Fibroblast of lung (primary cell): ENCODE data around the gene EFR3B.

Experiments used
- CTCF ChIP-seq, 2 donors: IDR thresholded peaks in 1 of 2; conservative IDR thresholded peaks in 1 of 2; 1 replicate in 1 of 2; 2 replicates in 1 of 2; pipeline ENCODE4 v1.5.1; 2011 to 2012; ENCODE audit warnings: low read length in 2 of 2, control low read depth in 1 of 2, inconsistent platforms in 1 of 2, low read depth in 1 of 2, mild to moderate bottlenecking in 1 of 2
- EZH2 ChIP-seq: IDR thresholded peaks from 2 replicates; pipeline ENCODE4 v1.5.1; 2012; ENCODE audit warnings: low read length, control low read depth, mild to moderate bottlenecking; ENCODE audit errors: missing control alignments

GRCh38 chr2:25030702-25031101 is 11.2 kb upstream of the EFR3B start:
- TF ChIP-seq CTCF (conservative IDR thresholded peaks at IDR 0.05 in 1 of 2, IDR thresholded peaks at IDR 0.05 in 1 of 2; ENCODE audit: low read depth in 1 of 2, low read length in 2 of 2) (no peak), EZH2 (no peak)
